Body of pancreas (tissue), 4 donors: Measurements from ENCODE around the gene PNO1.

Source experiments
- POLR2A ChIP-seq, 3 donors: fragments of 450-650 bp; IDR thresholded peaks; one replicate each; pipeline ENCODE4 v1.6.1; 2016; ENCODE audit warnings: antibody characterized with exemption in 3 of 3, mild to moderate bottlenecking in 2 of 3
- TF ChIP-seq, protein P1 (sequence below), 7 experiments: fragments of 450-650 bp in 4 of 7; fragments of 200-600 bp in 3 of 7; sonication (generic) in 3 of 7; IDR thresholded peaks; one replicate each; pipeline ENCODE4 v1.5.1; 2016 to 2019; ENCODE audit warnings: antibody characterized with exemption in 7 of 7

DNA sequence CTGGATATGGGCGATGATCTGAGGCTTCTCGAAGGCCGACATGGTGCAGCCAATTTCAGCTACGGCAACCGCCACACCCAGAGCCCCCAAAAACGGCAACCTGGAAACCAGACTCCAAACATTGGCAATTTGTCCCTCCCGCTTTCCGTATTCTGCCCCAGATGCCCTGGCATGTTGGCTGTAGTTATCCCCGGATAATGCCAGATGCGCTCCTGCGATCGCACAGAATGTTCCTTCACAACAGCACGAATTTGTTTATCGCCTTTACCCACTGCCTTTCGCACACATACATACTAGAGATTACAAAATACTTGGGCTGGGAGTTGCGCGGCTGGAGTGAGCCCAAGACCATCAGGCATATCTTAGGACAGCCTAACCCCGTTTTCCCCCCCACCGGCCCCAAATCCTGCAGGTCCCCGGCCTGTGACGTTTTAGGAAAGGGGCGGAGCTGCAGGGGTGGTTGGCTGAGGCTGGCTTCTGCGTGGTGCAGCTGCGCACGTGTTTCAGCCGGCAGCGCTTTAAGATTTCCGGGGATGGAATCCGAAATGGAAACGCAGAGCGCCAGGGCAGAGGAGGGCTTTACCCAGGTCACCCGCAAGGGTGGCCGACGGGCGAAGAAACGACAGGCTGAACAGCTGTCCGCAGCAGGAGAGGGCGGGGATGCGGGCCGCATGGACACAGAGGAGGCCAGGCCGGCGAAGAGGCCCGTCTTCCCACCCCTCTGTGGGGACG lies at the start of gene PNO1:
- TF ChIP-seq, protein P1, sequence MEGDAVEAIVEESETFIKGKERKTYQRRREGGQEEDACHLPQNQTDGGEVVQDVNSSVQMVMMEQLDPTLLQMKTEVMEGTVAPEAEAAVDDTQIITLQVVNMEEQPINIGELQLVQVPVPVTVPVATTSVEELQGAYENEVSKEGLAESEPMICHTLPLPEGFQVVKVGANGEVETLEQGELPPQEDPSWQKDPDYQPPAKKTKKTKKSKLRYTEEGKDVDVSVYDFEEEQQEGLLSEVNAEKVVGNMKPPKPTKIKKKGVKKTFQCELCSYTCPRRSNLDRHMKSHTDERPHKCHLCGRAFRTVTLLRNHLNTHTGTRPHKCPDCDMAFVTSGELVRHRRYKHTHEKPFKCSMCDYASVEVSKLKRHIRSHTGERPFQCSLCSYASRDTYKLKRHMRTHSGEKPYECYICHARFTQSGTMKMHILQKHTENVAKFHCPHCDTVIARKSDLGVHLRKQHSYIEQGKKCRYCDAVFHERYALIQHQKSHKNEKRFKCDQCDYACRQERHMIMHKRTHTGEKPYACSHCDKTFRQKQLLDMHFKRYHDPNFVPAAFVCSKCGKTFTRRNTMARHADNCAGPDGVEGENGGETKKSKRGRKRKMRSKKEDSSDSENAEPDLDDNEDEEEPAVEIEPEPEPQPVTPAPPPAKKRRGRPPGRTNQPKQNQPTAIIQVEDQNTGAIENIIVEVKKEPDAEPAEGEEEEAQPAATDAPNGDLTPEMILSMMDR (IDR thresholded peaks at IDR 0.05), result peak in 3 of 7 experiments; percentile 12 to 20 (median 17)
- peak in 2 of 3 donors; percentile 64 for TF ChIP-seq POLR2A (IDR thresholded peaks at IDR 0.05)
